ENCODE results near the gene GARNL3. TPM values are rescaled to one million over a fixed set of nuclear protein-coding genes. Genes with fewer than 3 reads are reported as not detected.

The GARNL3 gene
- total and polyA plus RNA-seq, 2 donors (not counting 3 experiments of a cell fraction or from before 2014, with no cell fraction given) = 1.4 to 8.3 TPM

DNA sequence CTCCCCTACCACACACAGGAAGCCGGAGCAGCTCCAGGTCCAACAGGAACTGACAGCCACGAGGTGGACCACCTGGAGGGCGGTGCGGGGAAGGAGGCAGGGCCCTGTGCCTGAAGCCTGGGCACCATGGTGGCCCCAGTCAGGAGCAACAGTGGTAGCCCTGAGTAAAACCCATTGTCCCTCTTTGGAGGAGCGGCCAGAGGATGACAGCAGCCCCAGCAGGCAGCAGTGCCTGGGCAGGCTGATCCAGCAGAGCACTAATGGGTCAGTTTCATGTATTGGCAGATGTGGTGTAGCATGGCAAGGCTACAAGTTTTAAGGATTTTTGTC lies 47.7 kb upstream of the GARNL3 start:
- DNase-seq (ENCODE audit: low read depth, low spot score) = no peak
- Histone ChIP-seq H3K9me1 (replicated peaks; ENCODE audit: control insufficient read depth, extremely low read depth, insufficient read depth, low read length) (no peaks in the 10 kb centered on the region), H4K20me1 (replicated peaks; ENCODE audit: control insufficient read depth, extremely low read depth, insufficient read depth, low read length) (no peaks in the 10 kb centered on the region), H3K4me1 (ENCODE audit: control insufficient read depth, extremely low read depth, insufficient read depth, low read length) (no peaks in the 10 kb centered on the region), H3K4me3 (replicated peaks in 1 of 3; ENCODE audit: insufficient read depth in 1 of 3, low read depth in 1 of 3, low read length in 3 of 3) (no peak overlapping the region), H3K27ac (ENCODE audit: insufficient read depth, low read depth, low read length) (no peak overlapping the region), H3K79me2 (ENCODE audit: control insufficient read depth, insufficient read depth, low read length) (no peaks in the 10 kb centered on the region), H3K4me2 (ENCODE audit: insufficient read depth, low read length) (no peak overlapping the region), H3K9ac (replicated peaks; ENCODE audit: extremely low read depth, insufficient read depth, low read length) (no peak overlapping the region), H2AFZ (ENCODE audit: low read depth, low read length) (no peak overlapping the region), H3K9me3 (replicated peaks; ENCODE audit: control insufficient read depth, insufficient read depth, low read length) (no peaks in the 10 kb centered on the region), H3K36me3 (ENCODE audit: control insufficient read depth in 2 of 2, extremely low read depth in 1 of 2, insufficient read depth in 2 of 2, low read length in 2 of 2) (no peaks in the 10 kb centered on the region), H3K27me3 (ENCODE audit: control insufficient read depth in 2 of 2, insufficient read depth in 2 of 2, low read length in 2 of 2) (peaks cover 7 to 9% of the 10 kb centered on the region in 2 experiments)
- FAIRE-seq = no peak
- ChIA-PET POLR2A (no interaction called here), CTCF (interaction anchor here (0.6 to 7.1 kb wide), 6 partner anchors 88 to 277 kb away, joined by 3 to 71 read pairs (median 10); no protein-coding TSS in a partner anchor)
- dilution Hi-C loops (cut with MboI; ENCODE audit: extremely low pct_ligation_motif_present, low sequenced_read_pairs) = no loop called here
- TF ChIP-seq GATA2 (IDR thresholded peaks at IDR 0.05; ENCODE audit: insufficient read depth, insufficient read length, low read depth, low read length) = no peak
- TF ChIP-seq EZH2 (IDR thresholded peaks at IDR 0.05; ENCODE audit: borderline replicate concordance, low read depth, low read length, severe bottlenecking) = no peak
- TF ChIP-seq, protein P1, sequence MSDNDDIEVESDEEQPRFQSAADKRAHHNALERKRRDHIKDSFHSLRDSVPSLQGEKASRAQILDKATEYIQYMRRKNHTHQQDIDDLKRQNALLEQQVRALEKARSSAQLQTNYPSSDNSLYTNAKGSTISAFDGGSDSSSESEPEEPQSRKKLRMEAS (IDR thresholded peaks at IDR 0.05; ENCODE audit: insufficient read depth, insufficient read length) = no peak
- TF ChIP-seq, protein P2, sequence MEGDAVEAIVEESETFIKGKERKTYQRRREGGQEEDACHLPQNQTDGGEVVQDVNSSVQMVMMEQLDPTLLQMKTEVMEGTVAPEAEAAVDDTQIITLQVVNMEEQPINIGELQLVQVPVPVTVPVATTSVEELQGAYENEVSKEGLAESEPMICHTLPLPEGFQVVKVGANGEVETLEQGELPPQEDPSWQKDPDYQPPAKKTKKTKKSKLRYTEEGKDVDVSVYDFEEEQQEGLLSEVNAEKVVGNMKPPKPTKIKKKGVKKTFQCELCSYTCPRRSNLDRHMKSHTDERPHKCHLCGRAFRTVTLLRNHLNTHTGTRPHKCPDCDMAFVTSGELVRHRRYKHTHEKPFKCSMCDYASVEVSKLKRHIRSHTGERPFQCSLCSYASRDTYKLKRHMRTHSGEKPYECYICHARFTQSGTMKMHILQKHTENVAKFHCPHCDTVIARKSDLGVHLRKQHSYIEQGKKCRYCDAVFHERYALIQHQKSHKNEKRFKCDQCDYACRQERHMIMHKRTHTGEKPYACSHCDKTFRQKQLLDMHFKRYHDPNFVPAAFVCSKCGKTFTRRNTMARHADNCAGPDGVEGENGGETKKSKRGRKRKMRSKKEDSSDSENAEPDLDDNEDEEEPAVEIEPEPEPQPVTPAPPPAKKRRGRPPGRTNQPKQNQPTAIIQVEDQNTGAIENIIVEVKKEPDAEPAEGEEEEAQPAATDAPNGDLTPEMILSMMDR (IDR thresholded peaks at IDR 0.05; ENCODE audit: extremely low read depth in 1 of 2, insufficient read depth in 1 of 2, low read depth in 1 of 2, low read length in 2 of 2) = no peak
- intact Hi-C loops (cut with micrococcal nuclease) = no loop called here
- BruUV-seq (replicated peaks) = no TSS peak

DNA sequence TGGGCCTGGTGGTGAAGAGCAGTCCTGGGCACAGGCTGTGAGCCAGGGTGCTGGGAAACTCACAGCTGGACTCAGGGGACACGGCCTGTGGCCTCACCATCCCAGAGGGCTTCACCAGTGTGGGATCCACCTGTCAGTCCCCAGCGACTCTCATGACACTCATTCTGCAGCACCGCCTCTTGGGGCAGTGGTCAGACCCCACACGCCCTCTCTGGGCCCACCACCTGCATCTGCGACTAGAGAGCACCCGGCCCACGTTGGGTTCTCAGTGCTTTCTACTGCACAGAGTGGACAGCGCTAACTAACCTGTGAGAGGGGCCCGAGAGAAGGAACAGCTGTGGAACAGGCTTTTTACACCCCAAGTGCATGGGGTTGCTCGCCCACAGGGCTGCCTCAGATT lies 45.8 kb upstream of the GARNL3 start:
- BruUV-seq (replicated peaks) = no TSS peak
- dilution Hi-C loops (cut with MboI; ENCODE audit: extremely low pct_ligation_motif_present, low sequenced_read_pairs) = no loop called here
- POLR2A ChIA-PET = no interaction called here

More for the DNA sequence above, 45.8 kb upstream of the GARNL3 start:
- Histone ChIP-seq H3K79me2 (ENCODE audit: control insufficient read depth, insufficient read depth, low read length) (no peaks in the 10 kb centered on the region), H3K4me3 (replicated peaks in 1 of 3; ENCODE audit: insufficient read depth in 1 of 3, low read depth in 1 of 3, low read length in 3 of 3) (no peak overlapping the region), H3K9ac (replicated peaks; ENCODE audit: extremely low read depth, insufficient read depth, low read length) (no peak overlapping the region), H3K27me3 (ENCODE audit: control insufficient read depth in 2 of 2, insufficient read depth in 2 of 2, low read length in 2 of 2) (peaks cover 14 to 25% of the 10 kb centered on the region in 2 experiments), H3K36me3 (ENCODE audit: control insufficient read depth in 2 of 2, extremely low read depth in 1 of 2, insufficient read depth in 2 of 2, low read length in 2 of 2) (no peaks in the 10 kb centered on the region), H3K27ac (ENCODE audit: insufficient read depth, low read depth, low read length) (no peak overlapping the region), H3K9me1 (replicated peaks; ENCODE audit: control insufficient read depth, extremely low read depth, insufficient read depth, low read length) (no peaks in the 10 kb centered on the region), H3K4me2 (ENCODE audit: insufficient read depth, low read length) (no peak overlapping the region), H2AFZ (ENCODE audit: low read depth, low read length) (no peak overlapping the region), H4K20me1 (replicated peaks; ENCODE audit: control insufficient read depth, extremely low read depth, insufficient read depth, low read length) (no peaks in the 10 kb centered on the region), H3K9me3 (replicated peaks; ENCODE audit: control insufficient read depth, insufficient read depth, low read length) (no peaks in the 10 kb centered on the region), H3K4me1 (ENCODE audit: control insufficient read depth, extremely low read depth, insufficient read depth, low read length) (no peaks in the 10 kb centered on the region)
- DNase-seq (ENCODE audit: low read depth, low spot score) (no peak), FAIRE-seq (no peak)
- CTCF ChIA-PET = no interaction called here
- TF ChIP-seq GATA2 (IDR thresholded peaks at IDR 0.05; ENCODE audit: insufficient read depth, insufficient read length, low read depth, low read length) (no peak), FOS (IDR thresholded peaks at IDR 0.05; ENCODE audit: borderline replicate concordance, insufficient read depth, low read length) (no peak), JUN (IDR thresholded peaks at IDR 0.05; ENCODE audit: borderline replicate concordance, insufficient read depth, insufficient read length, low read depth) (no peak), EZH2 (IDR thresholded peaks at IDR 0.05; ENCODE audit: borderline replicate concordance, low read depth, low read length, severe bottlenecking) (no peak), POLR2A (IDR thresholded peaks at IDR 0.05; ENCODE audit: low read depth, low read length) (no peak), POLR2AphosphoS5 (IDR thresholded peaks at IDR 0.05; ENCODE audit: insufficient read depth, low read depth, low read length) (no peak), MYC (IDR thresholded peaks at IDR 0.05; ENCODE audit: low read depth, low read length) (no peak)
- TF ChIP-seq, protein P1 (IDR thresholded peaks at IDR 0.05; ENCODE audit: insufficient read depth, insufficient read length) = no peak
- TF ChIP-seq, protein P2 (IDR thresholded peaks at IDR 0.05; ENCODE audit: extremely low read depth in 1 of 2, insufficient read depth in 1 of 2, low read depth in 1 of 2, low read length in 2 of 2) = no peak
- intact Hi-C loops (cut with micrococcal nuclease) = loop anchor here (1.0 kb wide), 1 partner anchor 205 kb away; the partner anchor contains the start of gene ZNF79
